ENCODE measurements around the gene SLC25A21.

The SLC25A21 gene

GRCh38 chr14:37142835-37143401 lies 29.5 kb downstream of the SLC25A21 start:
- H3K27me3 ChIP-seq (replicated peaks; ENCODE audit: control insufficient read depth, insufficient read depth, low read length): no peaks in the 10 kb centered on the region
- H3K36me3 ChIP-seq (ENCODE audit: control insufficient read depth, insufficient read depth, low read length): no peaks in the 10 kb centered on the region
- no peak for TF ChIP-seq CTCF (IDR thresholded peaks at IDR 0.05; ENCODE audit: insufficient read depth, low read length, poor library complexity, severe bottlenecking)
- no peak for DNase-seq (ENCODE audit: extremely low read depth, insufficient read length)
- H3K4me3 ChIP-seq (replicated peaks; ENCODE audit: low read depth, low read length): no peak overlapping the region

DNA sequence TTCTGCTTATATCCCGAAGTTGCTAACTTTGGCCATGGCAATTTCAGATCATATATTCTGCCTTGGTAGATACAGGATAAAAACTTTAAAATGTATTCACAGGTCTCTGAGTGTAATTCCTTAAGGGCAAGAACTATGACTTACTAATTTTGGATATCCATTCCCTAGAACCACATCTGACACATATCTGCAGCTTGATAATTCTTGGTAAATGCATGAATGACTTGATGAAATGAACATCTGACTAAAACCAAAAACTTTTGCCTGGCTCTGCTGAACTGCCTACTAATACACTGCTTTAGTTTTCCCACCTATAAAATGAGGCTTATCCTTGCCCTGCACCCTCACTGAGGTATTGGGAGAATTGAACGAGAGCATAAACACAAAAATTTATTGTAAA lies 32.2 kb downstream of the SLC25A21 start:
- no peak overlapping the region for H3K4me3 ChIP-seq (replicated peaks; ENCODE audit: low read depth, low read length)
- DNase-seq (ENCODE audit: extremely low read depth, insufficient read length): no peak
- H3K36me3 ChIP-seq (ENCODE audit: control insufficient read depth, insufficient read depth, low read length): no peaks in the 10 kb centered on the region
- TF ChIP-seq CTCF (IDR thresholded peaks at IDR 0.05; ENCODE audit: insufficient read depth, low read length, poor library complexity, severe bottlenecking): no peak
- no peaks in the 10 kb centered on the region for H3K27me3 ChIP-seq (replicated peaks; ENCODE audit: control insufficient read depth, insufficient read depth, low read length)

DNA sequence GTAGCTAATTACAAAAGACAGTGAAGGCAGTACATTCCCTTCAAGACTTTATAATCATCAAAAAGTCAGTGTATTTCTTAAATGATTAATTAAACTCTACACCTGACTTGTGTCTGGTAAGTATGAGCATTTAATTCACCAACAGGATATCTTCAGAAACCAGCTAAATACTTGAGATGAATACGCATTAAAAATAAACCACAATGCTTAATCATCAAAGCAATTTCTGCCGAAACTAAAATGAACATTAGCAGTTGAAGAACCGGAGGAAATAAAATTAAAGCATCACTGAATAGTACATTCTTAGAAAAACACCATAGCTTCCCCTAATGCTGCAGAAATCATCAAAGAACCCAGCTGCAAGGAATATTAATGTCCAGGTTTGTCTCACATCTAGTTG lies 32.7 kb downstream of the SLC25A21 start:
- no peaks in the 10 kb centered on the region for H3K27me3 ChIP-seq (replicated peaks; ENCODE audit: control insufficient read depth, insufficient read depth, low read length)
- TF ChIP-seq CTCF (IDR thresholded peaks at IDR 0.05; ENCODE audit: insufficient read depth, low read length, poor library complexity, severe bottlenecking): no peak
- no peaks in the 10 kb centered on the region for H3K36me3 ChIP-seq (ENCODE audit: control insufficient read depth, insufficient read depth, low read length)
- H3K4me3 ChIP-seq (replicated peaks; ENCODE audit: low read depth, low read length): no peak overlapping the region
- no peak for DNase-seq (ENCODE audit: extremely low read depth, insufficient read length)

- Histone ChIP-seq H3K36me3 (ENCODE audit: control insufficient read depth, insufficient read depth, low read length) (no peaks in the 10 kb centered on the region), H3K4me3 (replicated peaks; ENCODE audit: low read depth, low read length) (no peak overlapping the region), H3K27me3 (replicated peaks; ENCODE audit: control insufficient read depth, insufficient read depth, low read length) (no peaks in the 10 kb centered on the region)
- no peak for DNase-seq (ENCODE audit: extremely low read depth, insufficient read length)
- no peak for TF ChIP-seq CTCF (IDR thresholded peaks at IDR 0.05; ENCODE audit: insufficient read depth, low read length, poor library complexity, severe bottlenecking)
These were observed 33.5 kb downstream of the SLC25A21 start for GRCh38 chr14:37138898-37139297.

DNA sequence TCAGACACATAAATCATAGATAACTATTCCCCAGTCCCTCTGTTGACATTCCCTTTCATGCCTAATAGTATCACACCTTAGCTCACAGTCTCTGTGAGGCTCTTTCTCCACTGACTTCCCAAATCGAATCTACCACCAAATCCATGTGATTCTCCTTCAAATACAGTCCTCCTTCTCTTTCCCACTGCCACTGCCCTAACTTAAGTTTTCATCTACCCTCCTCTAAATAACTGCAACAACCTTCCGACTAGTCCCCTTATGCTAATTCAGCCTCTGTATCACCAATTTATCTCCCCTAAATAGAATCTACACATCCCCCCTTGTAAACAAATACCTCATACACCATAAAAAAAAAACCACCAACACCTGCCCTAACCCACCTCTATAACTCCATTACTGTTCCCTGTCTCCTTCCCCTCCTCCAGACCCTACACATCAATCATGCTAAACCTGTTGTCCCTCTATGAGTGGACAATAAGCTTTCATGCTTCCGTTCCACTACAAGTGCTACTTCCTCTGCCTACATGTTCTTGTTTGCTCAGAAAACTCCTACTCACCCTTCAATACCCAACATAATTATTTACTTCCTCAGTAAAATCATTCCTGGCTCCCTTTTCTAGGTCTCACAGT lies 39.0 kb downstream of the SLC25A21 start:
- TF ChIP-seq CTCF (IDR thresholded peaks at IDR 0.05; ENCODE audit: insufficient read depth, low read length, poor library complexity, severe bottlenecking): no peak
- Histone ChIP-seq H3K36me3 (ENCODE audit: control insufficient read depth, insufficient read depth, low read length) (no peaks in the 10 kb centered on the region), H3K27me3 (replicated peaks; ENCODE audit: control insufficient read depth, insufficient read depth, low read length) (no peaks in the 10 kb centered on the region), H3K4me3 (replicated peaks; ENCODE audit: low read depth, low read length) (no peak overlapping the region)
- no peak for DNase-seq (ENCODE audit: extremely low read depth, insufficient read length)
